ENCODE results near the gene RHEB.

RHEB gene

DNA sequence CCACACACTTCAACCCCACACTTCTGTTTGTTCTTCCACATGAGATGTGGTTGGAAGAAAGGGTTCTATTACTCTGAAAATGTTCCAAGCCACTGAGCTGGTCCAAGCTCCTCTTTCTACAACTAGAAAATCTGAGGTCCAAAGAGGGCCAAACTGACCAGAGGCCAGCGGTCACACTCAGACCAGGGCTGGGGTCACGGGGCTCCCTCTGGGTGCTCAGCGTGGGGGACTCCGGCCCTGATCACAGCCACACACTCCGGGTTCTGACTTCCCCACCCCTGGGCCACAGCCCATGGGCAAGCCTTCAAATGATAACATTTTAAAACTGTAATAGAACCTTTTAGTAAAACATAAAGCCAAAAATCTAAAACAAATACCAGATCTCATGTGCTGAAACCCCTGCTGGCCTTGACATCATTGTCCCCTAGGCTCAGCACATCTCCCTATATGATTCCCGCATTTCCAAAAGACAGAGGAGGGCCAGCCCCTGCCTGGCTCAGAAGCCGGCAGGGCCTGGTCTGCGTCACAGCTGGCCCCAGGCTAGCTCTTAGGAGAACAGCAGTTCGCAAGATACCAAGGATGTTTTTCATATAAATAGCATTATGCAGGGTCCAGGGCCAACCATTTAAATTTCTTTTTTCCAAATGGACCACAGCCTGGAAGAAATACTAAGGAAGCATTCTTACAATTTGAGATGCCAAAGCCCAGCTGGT is 83.1 kb downstream of the RHEB start:
- no peak for TF ChIP-seq CTCF (IDR thresholded peaks at IDR 0.05; ENCODE audit: borderline replicate concordance, insufficient read depth, low read depth, low read length)
- H3K4me3 ChIP-seq (ENCODE audit: low read depth, low read length), result no peak overlapping the region

DNA sequence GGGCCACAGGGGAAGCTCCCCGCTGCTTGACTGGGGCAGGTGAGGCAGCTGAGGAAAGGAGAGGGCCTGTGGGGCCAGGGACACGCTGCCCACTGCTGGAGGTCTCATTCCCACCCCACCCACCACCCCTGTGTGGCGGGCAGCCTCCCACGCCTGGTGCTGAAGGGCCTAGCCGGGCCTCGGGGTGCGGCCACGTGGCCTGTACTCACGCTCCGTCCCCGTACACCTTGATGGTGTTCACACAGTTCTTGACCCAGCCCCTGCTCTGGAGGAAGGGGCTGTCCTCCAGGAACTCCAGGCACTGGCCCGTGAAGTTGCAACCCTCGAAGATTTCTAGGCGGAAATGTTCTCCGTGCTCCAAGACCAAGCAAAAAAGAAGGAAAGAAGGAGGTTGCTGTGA is 83.7 kb downstream of the RHEB start:
- no peak overlapping the region for H3K4me3 ChIP-seq (ENCODE audit: low read depth, low read length)
- TF ChIP-seq CTCF (IDR thresholded peaks at IDR 0.05; ENCODE audit: borderline replicate concordance, insufficient read depth, low read depth, low read length), result no peak

GRCh38 chr7:151435103-151435916 is 84.4 kb downstream of the RHEB start:
- TF ChIP-seq CTCF (IDR thresholded peaks at IDR 0.05; ENCODE audit: borderline replicate concordance, insufficient read depth, low read depth, low read length), result no peak
- H3K4me3 ChIP-seq (ENCODE audit: low read depth, low read length), result no peak overlapping the region

- TF ChIP-seq CTCF (IDR thresholded peaks at IDR 0.05; ENCODE audit: borderline replicate concordance, insufficient read depth, low read depth, low read length), result no peak
- H3K4me3 ChIP-seq (ENCODE audit: low read depth, low read length), result no peak overlapping the region
Measured at GRCh38 chr7:151434549-151434948, 85.1 kb downstream of the RHEB start.

GRCh38 chr7:151433721-151434400 is 85.8 kb downstream of the RHEB start:
- no peak for TF ChIP-seq CTCF (IDR thresholded peaks at IDR 0.05; ENCODE audit: borderline replicate concordance, insufficient read depth, low read depth, low read length)
- no peak overlapping the region for H3K4me3 ChIP-seq (ENCODE audit: low read depth, low read length)

GRCh38 chr7:151432658-151433521 is 86.8 kb downstream of the RHEB start:
- peak; percentile 65 for TF ChIP-seq CTCF (IDR thresholded peaks at IDR 0.05; ENCODE audit: borderline replicate concordance, insufficient read depth, low read depth, low read length)
- no peak overlapping the region for H3K4me3 ChIP-seq (ENCODE audit: low read depth, low read length)
